ENCODE measurements around the gene NR2F1-AS1.

Gene NR2F1-AS1

DNA sequence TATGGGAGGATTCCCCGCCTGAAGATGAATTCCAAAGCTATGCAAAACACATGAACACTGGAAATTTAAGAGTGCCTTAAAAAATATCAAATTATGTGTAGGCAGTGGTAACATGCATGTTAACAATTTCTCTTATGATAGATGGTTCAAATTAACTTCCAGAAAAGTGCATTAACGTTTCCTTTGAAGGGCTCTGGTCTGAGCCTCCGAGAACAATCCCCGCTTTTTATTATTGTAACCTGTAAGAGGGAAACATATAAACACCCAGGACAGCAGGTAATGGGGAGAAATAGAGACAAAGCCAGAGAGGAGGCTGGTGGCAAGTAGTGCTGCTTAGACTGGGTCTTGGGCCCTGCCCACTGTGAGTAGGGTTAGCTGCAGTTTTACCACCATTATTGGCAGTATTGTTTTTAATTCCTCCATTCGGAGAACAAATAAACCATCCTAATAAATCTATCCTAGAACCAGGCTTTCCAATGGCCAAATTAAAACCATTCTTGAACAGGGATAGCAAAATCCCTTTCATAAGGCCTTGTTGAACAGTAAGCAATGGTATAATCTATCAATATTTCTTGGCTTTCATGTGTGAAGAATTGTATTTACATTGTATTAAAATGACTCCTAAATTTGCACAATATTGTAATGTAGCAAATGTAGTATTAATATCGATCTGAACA lies 8.3 kb upstream of the NR2F1-AS1 start:
- no peak for DNase-seq (ENCODE audit: low read depth)

DNA sequence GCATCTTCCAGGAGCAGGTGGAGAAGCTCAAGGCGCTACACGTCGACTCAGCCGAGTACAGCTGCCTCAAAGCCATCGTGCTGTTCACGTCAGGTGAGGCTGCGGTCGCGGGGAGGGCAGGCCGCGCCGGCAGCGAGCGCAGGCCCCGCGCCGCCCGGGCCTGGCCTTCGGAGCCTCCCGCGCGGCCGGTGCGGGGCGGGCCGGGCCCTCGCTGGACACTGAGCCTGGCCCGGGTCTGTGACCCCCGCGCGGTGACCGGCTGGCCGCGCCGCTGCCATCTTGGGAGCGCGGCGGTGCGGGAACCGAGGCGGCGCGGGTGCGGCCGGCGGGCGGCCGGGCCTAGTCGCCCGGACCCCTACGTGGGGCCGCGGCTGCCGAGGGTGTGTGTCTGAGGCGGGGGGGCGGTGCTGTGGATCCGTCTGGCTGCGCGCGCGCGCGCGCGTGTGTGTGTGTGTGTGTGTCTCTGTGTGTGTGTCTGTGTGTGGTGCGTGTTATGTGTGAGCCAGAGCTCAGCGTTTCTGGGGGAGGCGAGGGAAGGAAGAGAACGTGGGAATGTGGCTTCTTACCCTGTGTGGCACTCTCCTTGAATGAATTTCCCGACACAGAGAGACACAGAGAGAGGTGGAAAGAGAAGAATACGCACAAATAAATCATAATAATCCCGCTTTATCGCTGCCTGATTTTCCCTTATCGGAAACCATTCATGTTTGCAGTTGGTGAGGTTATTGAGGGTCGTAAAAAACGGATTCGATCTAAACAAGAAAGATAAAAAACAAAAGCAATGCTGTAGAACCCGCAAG lies 7.5 kb upstream of the NR2F1-AS1 start:
- DNase-seq (ENCODE audit: low read depth), result no peak

DNA sequence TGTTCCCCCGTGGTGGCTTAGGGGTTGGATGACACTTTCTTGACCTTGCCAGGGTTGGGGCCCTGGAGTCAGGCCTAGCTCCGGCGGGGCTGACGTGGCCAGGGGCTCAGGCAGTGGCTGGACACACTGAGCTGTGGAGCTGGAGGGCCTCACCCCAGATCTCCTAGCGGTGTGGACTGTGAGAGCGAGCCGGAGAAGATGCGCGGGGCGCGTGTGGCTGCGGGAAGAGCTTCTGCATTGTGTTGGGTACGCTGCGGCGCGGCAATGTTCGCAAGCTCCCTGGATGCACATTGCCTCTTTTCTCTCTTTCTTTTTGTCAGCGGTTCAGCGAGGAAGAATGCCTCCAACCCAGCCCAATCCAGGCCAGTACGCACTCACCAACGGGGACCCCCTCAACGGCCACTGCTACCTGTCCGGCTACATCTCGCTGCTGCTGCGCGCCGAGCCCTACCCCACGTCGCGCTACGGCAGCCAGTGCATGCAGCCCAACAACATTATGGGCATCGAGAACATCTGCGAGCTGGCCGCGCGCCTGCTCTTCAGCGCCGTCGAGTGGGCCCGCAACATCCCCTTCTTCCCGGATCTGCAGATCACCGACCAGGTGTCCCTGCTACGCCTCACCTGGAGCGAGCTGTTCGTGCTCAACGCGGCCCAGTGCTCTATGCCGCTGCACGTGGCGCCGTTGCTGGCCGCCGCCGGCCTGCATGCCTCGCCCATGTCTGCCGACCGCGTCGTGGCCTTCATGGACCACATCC lies 6.8 kb upstream of the NR2F1-AS1 start:
- DNase-seq (ENCODE audit: low read depth), result no peak

DNA sequence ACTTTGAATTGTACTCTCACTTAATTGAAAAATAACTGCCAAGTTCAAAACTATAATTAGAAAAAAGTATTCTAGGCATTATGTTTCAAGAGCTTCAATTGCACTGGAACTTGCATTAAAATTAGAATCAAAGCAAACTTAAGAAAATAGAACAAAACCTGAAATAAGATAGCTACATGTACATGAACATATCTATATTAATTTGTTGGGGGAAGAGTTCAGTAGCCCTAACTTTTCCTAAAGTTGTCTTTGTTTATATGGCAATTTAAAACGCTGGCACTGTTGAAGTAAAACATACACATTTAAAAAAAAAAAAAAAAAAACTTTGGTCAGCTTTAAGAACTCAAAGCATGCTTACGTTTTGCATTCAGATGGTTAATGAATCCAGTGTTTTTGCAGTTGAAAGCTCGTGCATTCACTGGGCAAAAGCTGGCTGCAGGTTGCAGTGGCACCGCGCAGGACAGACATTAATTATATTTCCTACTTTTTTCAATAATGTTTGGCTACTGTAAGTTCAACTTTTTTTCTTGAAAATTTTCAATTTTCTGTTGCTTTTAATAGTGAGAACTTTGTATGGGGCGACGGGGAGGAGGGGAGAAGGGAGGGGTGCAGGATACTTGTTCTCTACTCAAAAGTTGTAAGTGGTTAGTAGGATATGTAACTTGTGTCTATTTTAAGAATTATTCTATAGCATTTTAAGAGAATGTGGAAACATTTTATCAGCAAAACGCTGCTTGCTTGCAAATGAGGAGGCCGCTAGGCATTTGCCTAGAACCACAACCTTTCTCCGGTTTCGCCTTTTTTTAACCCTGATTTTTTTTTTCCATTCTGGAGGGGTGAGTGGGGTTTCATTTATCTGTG lies 5.9 kb upstream of the NR2F1-AS1 start:
- DNase-seq (ENCODE audit: low read depth), result no peak

DNA sequence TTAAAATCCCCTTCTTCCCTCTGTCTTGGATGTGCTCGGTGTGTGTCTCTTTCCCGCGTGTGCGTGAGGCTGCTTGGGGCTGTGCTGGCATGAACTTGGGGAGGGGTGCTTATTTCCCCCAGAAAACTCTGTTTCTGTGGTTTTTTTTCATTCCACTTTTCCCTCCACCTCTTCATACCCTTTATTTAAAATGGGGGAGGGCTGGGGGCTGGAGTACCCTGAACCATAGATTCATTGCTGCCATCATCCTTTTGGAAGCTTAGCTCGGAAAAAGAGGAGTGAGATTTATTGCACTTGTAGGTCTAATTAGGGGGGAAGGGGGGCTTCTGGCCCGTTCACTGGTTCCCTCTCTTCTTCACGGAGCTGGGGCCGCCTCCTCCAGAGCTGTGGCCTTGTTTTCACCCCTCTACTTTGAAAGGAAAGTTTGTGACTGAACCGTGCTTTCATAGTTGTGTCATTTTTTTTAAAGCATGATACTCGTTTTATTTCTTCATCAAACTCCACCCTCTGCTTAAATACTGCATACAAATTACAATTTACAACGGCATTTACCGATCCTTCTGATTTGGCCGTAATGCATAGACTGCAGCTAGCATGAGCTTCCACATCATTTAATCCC lies 4.9 kb upstream of the NR2F1-AS1 start:
- DNase-seq (ENCODE audit: low read depth), result no peak

DNA sequence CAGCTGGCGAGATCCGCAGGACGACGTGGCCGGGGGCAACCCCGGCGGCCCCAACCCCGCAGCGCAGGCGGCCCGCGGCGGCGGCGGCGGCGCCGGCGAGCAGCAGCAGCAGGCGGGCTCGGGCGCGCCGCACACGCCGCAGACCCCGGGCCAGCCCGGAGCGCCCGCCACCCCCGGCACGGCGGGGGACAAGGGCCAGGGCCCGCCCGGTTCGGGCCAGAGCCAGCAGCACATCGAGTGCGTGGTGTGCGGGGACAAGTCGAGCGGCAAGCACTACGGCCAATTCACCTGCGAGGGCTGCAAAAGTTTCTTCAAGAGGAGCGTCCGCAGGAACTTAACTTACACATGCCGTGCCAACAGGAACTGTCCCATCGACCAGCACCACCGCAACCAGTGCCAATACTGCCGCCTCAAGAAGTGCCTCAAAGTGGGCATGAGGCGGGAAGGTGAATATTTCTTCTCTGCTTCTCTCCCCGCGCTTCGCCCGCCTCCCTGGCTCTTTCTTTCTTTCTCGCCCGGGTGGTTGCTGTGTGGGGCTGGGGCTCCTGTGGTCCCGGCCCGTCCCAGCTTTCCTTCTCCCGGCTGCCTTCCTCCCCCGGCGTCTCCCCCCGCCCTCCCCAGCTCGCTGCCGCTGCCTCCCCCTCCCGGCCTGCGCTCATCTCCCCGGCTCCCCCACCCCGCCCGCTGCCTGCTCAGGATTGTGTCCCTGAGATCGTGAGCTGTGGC lies 4.2 kb upstream of the NR2F1-AS1 start:
- DNase-seq (ENCODE audit: low read depth), result no peak

DNA sequence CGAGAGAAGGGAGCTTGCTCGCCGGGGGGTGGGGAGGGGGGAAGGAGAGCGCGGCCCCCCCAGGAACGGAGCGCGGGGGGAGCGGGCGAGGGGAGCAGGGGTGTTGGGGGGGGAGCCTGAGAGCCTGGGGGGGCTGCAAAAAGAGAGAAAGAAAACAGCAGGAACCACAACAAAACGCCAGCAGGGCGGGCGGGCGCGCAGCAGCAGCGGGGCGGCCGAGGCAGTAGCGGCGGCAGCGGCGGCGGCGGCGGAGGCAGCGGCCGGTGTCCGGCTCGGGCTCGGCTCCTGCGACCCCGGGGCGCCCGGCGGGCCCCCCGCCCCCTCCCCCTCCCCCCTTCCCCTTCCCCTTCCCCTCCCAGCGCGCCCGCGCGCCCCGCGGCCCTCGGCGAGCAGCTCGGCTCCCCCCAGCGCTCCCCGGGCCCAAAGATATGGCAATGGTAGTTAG lies 3.6 kb upstream of the NR2F1-AS1 start:
- DNase-seq (ENCODE audit: low read depth), result no peak

DNA sequence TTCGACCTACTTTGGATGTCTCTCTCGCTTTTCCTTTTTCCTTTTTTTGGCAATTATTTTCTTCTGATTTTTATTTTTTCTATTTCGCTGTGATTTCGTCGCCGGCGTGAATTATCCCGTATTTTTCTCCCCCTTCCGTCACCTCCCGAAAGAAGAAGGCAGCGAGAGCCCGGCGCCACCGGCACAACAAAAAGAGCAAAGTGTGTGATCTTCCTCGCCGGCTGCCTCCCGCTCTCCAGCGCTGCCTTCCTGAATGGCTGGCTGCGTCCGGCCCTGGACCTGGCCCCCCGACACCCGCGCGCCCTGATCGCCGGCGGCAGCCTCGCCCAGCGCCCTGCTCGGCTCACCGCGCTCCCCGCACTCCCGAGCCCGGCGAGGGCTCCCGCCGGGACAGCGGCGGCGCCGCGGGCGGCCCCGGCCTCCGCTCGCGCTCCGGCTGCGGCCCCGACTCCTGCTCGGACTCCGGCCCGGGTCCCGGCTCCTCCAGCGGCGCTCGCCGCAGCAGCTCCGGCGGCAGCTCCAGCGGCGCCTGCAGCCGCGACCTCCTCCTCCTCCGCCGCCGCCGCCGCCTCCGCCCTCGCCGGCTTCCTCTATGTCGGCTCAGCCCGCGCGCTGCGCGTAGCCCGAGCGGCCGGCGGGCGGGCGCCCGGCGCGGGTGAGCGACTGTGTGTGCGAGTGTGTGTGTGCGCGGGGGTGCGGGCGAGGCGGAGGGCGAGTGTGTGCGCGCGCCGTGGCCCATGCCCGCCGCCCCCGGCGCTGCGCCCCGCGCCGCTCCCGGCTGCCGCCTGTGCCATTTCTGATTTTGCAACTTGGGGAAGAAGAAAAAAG lies 3.0 kb upstream of the NR2F1-AS1 start:
- no peak for DNase-seq (ENCODE audit: low read depth)

DNA sequence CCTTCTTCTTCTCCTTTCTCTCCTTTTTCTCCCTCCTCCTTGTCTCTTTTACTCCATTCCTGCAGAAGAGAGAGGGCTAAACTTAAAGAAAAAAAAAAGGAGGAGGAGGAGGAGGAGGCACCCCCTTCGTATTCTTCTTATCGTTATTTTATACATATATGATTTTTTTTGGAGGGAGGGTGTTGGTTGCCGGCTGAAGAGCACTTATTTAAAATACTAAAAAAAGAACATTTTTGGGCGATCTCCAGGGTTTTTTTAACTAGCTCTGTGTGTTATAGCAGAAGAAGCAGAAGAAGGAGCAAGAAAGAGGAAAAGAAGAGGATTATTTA lies 2.4 kb upstream of the NR2F1-AS1 start:
- no peak for DNase-seq (ENCODE audit: low read depth)

DNA sequence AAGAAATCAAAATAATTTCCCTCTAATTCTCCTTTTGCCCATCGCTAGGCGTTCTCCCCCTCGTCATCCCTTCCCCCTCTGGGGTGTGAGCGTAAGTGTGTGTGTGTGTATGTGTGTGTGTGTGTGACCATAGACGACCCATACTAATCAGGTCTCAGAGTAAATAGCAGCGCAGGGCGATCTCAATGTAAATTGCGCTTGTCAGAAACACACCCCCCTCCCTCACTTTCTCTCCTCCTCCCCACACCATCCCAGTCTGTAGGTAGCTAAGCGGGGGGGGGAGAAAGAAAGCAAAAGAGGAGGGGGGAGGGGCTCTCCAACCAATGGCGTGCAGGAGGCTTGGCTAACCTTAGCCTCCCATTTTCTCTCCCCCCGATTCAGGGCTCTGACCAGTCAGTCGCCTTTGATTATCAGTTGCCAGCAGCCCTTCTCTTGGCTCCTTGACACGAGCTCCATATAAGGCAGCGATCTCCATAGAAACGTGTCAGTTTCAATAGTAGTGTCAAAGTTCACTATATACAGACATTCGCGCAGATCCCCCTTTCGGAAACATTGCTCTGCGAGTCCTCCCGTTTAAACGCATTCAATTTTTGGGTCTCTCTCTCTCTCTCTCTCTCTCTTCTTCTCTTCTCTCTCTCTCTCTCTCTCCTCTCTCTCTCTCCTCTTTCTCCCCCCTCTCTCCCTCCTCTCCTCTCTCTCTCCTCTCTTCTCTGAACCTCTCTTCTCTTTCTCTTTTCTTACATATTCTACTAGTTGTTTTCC lies 1.8 kb upstream of the NR2F1-AS1 start, which contains the start of gene NR2F1:
NR2F1 (plus strand) TSS at position 546 of the 762 bp plus-strand sequence. CDS start 1,802 bp downstream, outside the sequence.
- DNase-seq (ENCODE audit: low read depth), result no peak

DNA sequence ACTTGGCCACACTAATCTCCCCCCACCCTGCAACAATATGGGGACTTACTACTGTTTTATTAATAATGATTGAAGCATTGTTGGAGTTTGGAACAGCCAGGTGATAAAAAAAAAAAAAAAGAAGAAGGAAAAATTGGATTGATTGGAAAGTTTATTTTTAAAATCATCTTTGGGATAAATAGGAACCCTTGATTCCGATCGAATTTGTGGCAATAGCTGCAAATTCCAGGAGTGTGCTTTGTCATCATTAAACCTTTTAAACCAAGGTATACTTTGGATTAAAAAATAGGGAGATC lies 1.1 kb upstream of the NR2F1-AS1 start:
- no peak for DNase-seq (ENCODE audit: low read depth)

DNA sequence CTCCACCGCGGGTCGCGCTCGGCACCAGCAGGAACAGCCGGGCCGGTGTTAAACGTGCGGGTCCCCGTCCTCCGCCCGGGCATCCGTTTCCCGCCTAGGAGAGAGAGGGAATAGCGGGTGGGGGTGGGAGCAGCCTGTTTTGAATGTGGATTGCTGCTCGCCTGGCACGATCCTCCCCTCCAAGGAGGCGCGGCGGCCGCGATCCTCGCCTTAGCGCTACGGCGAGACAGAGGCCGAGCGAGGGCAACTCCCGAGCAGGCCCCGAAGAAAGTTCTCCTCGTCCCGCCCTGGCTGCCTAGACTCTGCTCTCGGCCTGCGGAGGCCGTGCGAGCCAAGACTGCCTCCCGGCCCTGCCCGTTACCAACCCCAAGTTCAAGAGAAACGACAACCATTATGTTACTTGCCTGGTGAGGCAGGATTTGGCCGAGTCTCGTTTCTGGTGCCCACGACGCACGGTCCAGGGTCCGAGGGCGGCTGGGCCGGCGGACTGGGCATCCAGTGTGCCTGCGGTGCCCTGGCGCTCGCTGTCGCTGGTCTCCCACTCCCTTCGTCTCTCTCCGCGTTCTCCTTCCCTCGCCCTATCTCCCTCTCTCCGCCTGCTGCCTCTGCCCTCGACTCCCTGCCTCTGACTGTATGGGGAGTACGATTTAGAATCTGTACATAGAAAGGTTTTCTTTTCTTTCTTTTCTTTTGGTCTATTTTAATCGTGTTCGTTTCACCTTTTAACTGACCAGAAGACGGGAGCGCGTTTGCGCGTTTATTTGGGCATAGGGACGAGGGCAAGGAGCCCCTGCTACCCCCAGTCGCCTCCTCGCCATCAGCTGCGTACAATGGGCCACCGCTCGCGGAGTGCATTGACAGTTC lies 724 bp downstream of the NR2F1-AS1 start:
- DNase-seq (ENCODE audit: low read depth), result no peak

DNA sequence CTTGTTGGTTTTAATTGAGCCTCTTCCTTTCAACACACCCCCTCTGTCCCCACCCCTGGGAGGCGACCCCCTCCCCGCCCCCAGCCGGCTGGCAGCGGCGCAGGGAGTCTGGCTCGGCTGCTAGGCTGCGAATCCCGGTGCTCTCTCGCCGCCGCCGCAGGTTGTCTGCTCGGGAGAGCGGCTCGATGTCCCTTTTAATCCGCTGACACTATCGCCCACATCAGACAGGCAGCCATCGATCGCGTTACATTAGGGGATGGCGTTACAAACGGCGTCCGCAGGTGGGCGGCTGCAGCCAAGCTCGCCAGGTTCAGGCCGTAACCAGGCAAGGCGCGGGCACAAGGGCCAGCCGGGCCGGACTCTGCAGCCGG lies 1.3 kb downstream of the NR2F1-AS1 start:
- DNase-seq (ENCODE audit: low read depth), result no peak

DNA sequence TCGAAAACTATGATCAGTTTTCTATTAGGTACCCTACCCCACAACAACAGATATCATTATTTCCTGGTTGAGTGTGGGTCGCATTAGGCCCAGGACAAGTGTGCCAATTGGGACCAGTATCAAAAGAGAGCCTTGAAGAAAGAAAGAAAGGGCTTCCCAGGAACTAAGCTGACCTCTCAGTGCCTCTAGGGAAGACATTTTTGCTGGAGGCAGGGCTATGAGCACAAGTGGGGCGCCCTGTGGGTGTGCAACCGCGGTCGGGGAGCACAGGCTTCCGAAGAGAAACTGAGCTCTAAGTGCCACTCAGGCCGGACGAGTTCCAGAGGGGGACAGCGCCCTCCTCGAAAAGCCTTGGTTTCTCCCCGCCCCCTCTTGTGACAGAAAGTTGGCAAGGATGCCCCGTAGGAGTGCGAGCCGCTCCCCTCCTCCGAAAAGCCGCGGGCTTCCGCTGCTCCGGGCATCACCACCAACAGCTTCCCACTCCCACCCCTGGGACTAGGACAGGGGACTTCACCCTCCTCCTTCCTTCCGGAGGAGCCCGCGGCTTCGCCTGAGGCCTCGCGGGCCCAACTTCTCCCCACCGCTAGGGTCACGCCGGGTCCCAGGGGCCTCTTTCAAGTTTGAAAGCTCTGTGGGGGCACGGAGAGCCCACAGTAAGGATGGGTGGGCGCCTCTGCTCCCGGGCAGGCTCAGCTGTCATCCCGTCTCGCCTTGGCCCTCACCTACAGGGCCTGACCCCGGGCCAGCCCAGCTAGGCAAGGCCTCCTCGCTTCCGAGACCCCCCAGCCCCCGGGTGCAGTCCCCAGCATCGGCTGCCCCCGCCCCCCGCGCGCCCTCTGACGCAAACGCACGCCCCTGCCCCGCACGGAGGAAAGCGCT lies 2.0 kb downstream of the NR2F1-AS1 start:
- DNase-seq (ENCODE audit: low read depth), result no peak

DNA sequence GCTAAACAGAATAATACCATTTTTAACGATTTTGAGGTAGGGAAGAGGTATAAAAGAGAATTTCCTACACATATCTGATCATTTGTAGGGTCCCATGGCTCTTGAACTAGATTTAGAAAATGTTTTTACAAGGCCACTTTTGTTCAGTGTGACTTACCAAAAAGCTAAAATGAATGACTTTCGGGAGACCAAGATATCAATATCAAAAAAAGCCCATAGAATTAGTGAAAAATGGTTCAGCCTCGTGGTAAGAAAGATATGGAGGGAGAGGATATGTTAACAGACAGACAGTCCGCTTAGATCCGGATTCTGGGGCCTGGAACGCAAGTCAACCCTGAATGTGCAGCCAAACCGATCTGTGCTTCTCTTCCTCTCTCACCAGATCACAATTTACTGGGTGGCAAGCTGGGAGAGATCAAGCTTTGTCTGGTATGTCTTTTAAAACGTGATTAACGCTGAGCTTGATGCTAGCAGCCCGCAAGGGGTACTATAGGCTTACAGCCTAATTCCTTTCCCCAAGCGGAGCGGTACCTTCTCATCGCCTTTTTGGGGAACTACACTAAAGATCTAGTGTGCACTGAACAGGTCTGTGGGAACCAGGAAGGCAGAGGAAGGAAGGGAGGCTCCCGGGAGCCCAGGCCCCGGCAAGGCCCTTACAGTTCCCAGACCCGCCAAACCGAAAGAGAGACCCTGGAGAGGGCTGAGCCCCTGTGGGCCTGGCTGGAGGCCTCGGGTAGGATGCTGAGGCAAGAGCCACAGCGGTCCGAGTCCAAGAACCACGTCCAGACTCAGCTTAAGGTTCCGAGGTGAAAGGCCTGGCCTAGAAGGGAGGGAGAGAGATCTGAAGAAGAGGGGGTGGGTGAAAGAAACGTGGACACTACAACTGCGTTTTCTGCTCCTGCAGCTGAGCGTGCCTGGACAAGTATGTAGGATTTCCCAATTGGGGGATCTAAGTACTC lies 2.9 kb downstream of the NR2F1-AS1 start:
- DNase-seq (ENCODE audit: low read depth), result no peak
